Activated CD4-positive, alpha-beta T cell treated with anti-CD3 and anti-CD28 coated beads for 24 hours (primary cell): ENCODE results near the gene IL13RA1.
"Not testable (repeated sequence)": the region's sequence is repeated elsewhere in the genome, so short reads cannot be mapped to it uniquely, and the experiment has no call there.

Source experiments
- DNase-seq, 2 donors: peaks; one replicate each; pipeline ENCODE4 v3.0.0-alpha.2; 2020; ENCODE audit warnings: low read depth in 2 of 2

The IL13RA1 gene

DNA sequence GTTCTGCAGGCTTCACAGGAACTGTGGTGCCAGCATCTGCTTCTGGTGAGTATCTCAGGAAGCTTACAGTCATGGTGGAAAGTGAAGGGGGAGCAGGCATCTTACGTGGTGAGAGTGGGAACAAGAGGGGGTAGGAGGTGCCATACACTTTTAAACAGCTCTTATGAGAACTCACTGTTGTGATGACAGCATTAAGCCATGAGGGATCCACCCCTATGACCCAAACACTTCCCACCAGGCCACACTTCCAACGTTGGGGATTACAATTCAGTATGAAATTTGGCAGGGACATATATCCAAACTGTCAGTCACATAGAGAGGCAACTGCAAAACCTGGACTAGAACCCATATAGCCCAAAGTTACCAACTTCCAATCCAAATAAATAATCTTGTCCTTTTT is 53.1 kb downstream of the IL13RA1 start:
- no peak for DNase-seq

DNA sequence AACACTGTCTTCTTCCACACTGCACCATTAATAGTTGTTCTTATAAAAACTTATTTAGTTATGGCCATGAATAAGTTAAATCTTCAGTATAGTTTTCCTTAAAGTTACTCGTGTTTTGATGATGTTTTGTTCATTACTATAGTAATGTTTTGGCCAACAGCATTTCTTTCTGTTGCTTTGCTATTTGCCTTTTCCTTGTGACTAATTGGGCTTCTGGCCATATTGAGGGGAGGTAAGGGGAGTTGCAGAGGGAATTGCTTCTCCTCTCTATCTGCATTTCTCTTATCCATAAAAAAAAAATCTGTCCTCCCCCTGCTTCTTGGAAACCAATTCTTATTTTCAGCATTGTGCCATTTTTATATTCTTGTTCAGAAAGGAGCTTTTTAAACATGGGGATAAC is 53.5 kb downstream of the IL13RA1 start:
- no peak for DNase-seq

DNA sequence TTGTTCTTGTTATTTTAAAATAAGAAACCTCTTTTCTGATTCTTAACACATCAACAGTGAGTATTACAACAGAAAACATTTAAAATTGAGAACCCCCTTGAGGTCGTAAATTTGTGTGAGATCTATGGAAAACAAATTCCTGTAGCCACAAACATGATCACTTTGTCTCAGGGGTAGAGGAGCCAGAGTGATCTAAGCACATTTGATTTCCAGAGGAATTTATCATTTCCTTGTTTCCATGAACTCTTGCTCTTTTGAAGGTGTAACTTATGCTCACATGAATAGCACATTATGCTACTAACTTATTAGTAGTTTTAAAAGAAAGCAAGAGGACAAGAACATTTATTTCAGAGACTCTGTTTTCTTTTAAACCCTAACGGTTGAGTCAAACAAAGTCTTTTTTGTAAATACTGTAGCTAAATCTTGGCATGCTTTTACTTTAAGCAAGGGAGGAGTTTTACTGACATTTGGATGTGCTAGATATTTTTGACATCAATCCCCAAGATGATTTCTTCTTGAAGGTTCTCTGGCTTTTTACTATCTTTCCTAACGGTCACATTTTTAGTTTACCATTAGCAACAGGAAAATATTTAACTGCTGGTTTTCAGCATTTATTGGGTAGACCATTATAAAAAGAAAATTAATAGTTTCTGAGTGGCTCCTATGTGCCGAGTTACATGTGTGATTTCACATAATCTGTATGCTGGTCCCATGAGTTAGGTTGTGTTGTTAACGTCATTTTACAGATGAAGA is 68.3 kb downstream of the IL13RA1 start:
- no peak for DNase-seq

DNA sequence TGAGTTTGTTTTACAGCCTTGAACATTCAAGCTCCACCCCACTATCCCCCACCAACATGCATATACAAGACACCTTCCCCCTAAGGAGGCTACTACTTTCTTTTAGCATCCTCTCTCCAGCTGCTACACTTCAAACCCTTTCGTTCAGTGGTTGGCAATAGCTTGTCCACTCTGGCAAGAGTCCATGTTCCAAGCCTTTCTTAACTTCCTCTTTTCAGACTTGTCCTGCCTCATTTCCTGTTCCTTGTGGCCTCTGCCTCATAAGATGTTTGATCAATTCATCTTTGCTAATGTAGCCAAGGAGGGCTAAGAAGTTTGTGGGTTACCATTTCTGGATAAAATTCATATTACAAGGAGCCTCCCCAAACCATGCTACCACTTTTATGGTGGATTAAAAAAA is 75.5 kb downstream of the IL13RA1 start:
- no peak for DNase-seq

DNA sequence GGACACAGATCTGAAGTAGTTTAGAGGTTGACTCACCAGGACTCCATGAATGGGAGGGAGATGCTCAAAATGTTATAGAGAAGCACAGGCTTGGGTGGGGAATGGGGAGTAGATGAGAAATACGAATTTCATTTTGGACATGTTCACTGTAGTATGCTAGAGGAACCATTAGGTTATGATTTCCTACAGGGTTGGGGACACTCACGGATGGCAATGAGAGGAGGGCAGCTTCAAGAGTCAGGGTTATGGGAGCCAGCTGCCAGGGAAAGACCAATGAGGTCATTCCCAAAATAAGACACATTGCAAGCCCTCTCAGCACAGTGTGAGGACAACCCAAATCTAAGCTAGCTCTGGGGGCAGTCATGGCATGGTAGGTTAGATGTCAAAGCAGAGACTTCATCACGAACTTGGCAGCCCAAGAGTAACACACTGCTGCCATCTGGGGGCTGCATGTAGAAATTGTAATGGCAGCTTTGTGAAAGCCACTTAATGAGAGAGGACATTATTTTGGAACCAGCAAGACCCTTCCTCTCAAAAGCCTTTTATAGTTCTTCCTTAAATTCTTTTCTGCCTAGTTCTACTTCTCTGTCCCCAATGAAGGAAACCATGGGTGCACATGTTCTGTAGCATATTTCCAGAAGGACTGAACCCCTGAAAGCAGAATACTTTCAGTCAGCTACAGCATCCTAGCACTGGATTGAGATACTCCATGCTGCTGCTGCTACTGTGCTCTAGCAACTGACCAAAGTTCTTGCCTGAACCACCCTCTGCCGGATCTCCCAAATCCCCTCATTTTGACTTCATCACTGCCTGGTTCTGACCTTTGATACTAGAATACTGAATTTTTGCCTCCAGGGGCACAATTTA is 80.0 kb downstream of the IL13RA1 start:
- peak in 1 of 2 donors; percentile 9 for DNase-seq

DNA sequence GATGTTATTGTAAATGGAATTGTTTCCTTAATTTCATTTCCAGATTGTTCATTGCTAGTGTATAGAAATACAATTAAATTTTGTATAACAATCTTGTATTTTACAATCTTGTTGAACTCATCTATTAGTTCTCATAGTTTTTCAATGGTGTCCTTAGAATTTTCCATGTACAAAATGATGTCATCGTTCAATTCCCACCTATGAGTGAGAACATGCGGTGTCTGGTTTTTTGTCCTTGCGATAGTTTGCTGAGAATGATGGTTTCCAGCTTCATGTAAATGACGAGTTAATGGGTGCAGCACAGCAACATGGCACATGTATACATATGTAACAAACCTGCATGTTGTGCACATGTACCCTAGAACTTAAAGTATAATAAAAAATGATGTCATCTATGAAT is 89.9 kb downstream of the IL13RA1 start:
- not testable (repeated sequence) for DNase-seq

DNA sequence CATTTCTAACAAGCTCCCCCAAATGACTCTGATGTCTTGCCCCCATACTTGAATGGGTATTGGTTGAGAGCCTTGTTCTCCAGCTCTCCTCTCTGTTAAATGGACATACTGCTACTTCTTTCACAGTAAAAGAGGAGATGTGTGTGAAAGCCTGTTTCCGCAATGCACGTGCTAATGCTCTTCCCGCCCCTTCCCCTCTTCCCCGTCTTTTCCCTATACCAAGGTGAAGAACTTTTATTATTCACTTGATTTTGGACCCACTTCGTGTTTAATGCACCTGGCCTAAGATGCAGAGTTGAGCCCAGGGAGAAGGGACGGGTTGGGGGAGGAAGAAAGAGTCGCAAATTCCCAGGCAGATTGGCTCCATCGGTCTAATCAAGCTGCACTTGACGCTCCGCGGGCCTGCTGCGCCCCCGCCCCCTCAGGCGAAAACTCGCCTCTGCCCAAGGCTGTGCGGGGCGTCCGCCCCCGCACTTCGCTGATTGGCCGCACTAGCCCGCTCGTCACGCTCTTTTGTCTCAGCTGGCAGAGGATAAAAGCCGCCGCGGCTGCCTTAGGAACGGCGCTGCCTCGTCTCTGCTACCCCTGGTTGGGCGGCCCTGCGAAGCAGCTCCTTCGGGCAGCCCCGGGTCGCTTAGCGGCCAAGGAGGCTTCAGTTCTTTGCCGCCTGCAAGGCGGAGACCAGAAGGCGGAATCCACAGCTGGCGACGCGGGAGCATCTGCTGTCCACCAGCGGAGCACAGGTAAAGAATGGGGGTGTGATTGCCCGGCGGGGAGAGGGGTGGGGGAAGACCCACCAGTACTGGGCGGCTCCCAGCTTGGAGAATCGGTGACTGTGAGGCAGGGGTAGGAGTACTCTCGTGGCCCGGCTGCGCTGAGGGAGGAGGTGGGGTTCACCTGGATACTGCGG is 96.1 kb downstream of the IL13RA1 start, which contains the start of gene ZCCHC12:
ZCCHC12 (plus strand) TSS at position 562 of the 910 bp plus-strand sequence. CDS start 1,421 bp downstream, outside the sequence.
- peak in 1 of 2 donors; percentile 14 for DNase-seq

DNA sequence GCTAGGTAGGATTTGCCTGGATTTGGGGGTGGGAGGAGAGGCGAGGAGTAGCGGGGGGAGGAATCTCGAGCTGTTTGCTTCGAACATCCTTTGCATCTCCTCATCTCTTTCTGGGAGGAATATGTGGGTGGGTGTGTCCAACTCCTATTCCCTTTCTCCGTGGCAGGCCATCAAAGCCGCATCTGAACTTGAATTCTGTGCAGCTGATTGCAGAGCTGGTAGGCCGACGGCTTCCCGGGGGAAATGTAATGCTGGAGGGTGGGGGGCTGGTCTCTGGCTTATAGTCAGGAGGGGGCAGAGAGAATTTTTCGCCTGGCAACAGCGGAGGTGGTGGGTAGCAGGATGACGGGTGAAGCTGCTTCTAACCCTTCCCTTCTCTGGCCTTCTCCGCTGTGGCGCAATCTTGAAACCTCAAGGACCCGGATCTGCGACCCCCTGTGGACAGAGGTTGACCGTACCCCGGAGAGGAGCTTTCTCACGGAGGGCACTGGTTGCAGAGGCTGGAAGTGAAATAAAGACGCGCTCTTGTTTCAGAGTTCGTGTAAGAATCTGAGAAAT is 96.8 kb downstream of the IL13RA1 start:
- no peak for DNase-seq

DNA sequence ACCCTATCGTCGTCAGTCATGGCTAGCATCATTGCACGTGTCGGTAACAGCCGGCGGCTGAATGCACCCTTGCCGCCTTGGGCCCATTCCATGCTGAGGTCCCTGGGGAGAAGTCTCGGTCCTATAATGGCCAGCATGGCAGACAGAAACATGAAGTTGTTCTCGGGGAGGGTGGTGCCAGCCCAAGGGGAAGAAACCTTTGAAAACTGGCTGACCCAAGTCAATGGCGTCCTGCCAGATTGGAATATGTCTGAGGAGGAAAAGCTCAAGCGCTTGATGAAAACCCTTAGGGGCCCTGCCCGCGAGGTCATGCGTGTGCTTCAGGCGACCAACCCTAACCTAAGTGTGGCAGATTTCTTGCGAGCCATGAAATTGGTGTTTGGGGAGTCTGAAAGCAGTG is 97.8 kb downstream of the IL13RA1 start:
- DNase-seq, result no peak

DNA sequence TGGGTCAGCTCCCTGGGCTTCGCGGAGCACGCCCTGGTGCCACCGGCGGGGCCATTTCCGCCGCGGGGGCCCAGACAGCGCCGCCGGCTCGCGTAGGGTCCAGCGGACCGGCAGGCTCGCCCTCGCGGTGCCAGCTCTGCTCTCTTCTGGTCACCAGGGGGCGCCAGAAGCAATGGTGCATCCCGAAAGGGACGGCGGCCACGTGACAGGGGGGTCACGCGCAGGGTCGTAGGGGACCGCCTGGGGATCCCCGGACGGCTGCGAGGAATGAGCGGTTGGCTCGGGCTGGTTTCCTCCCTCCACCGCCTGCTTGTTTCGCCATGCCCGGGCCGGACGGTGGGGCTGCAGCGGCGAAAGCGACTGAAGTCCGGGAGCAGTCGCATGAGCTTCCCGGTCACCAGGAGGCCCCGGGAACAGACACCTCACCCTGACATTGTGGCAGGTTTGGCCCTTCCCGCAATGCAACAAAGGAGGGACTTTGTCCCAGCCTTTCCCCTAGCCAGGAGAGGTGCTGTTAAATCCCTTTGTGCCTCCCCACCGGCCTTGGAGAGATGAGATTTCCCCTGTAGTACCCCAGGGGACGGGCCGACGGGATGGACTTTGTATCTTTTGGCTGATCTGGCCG is 112.0 kb downstream of the IL13RA1 start:
- DNase-seq, result peak; percentile 47 to 59
